HCT116 (cell line): Measurements from ENCODE around the gene ANKRD55. TPM values are rescaled to one million over a fixed set of nuclear protein-coding genes. Genes with fewer than 3 reads are reported as not detected.

ENCODE experiments used
- ATAC-seq: fragments of 200-7000 bp; cut with Tn5 transposase; 2 replicates; pipeline ENCODE4 v1.9.1; 2020; ENCODE audit warnings: mild to moderate bottlenecking, moderate library complexity
- BruUV-seq: library from RNA; stranded (reverse); fragments of 400-500 nt; replicated peaks from 2 replicates; lab custom pipeline; 2021; lab: Mats Ljungman, UMichigan
- CTCF ChIA-PET: fragments of 300-600 bp; sonication (Branson Sonifier 250); formaldehyde crosslinking; loops from one replicate; lab custom pipeline; 2021; ENCODE audit warnings: antibody characterized with exemption; lab: Charles Lee
- POLR2A ChIA-PET: fragments of 300-600, 350-600 bp; sonication (Branson Sonifier 250); formaldehyde crosslinking; loops from one replicate; lab custom pipeline; 2021; ENCODE audit warnings: antibody characterized with exemption; lab: Charles Lee
- RAD21 ChIA-PET, 2 experiments: fragments of 300-600 bp; sonication (Branson Sonifier 250); formaldehyde crosslinking; loops; one replicate each; lab custom pipeline; 2023; ENCODE audit warnings: low total read pairs in 2 of 2; ENCODE audit not compliant: uncharacterized antibody in 2 of 2, unreplicated experiment in 2 of 2, low non-redundant PET in 1 of 2; lab: Charles Lee
- DNase-seq: peaks from one replicate; pipeline ENCODE4 v3.0.0-alpha.2; 2010; ENCODE audit warnings: low read depth, low spot score
- H2AFZ ChIP-seq: fragments of 200-600 bp; shearing (Covaris generic), sonication (generic); 2 replicates; pipeline ENCODE4 v1.6.1; 2017; ENCODE audit warnings: low read depth, mixed run types, mixed read lengths, antibody characterized with exemption, low read length; ENCODE audit not compliant: poor library complexity, severe bottlenecking
- H3K27ac ChIP-seq: 2 replicates; pipeline ENCODE4 v1.5.1; 2012; ENCODE audit warnings: low read depth, low read length
- H3K27me3 ChIP-seq: fragments of 200-600 bp; sonication (generic); 2 replicates; pipeline ENCODE4 v1.6.1; 2016; ENCODE audit warnings: mixed run types, low read length, mixed read lengths; ENCODE audit not compliant: insufficient read depth
- H3K36me3 ChIP-seq, 2 experiments: fragments of 200-500 bp in 1 of 2; fragments of 200-600 bp in 1 of 2; sonication (Bioruptor generic) in 1 of 2; sonication (generic) in 1 of 2; 2 replicates each; pipeline versions ENCODE4 v1.5.1 to v1.6.1; 2014 to 2016; ENCODE audit warnings: low read length in 2 of 2, inconsistent platforms in 1 of 2, mixed read lengths in 1 of 2, mixed run types in 1 of 2; ENCODE audit not compliant: insufficient read depth in 2 of 2, control insufficient read depth in 1 of 2
- H3K4me1 ChIP-seq, 2 experiments: fragments of 200-600 bp in 1 of 2; sonication (generic) in 1 of 2; 2 replicates each; pipeline versions ENCODE4 v1.5.1 to v1.6.1; 2012 to 2017; ENCODE audit warnings: low read length in 2 of 2, inconsistent platforms in 1 of 2, mild to moderate bottlenecking in 1 of 2, mixed read lengths in 1 of 2, mixed run types in 1 of 2, moderate library complexity in 1 of 2; ENCODE audit not compliant: insufficient read depth in 2 of 2, control insufficient read depth in 1 of 2
- H3K4me2 ChIP-seq: fragments of 200-600 bp; sonication (generic); 2 replicates; pipeline ENCODE4 v1.6.1; 2017; ENCODE audit warnings: mixed run types, low read length, mixed read lengths
- H3K4me3 ChIP-seq, 2 experiments: fragments of 200-600 bp in 1 of 2; sonication (generic) in 1 of 2; replicated peaks in 1 of 2; 2 replicates each; pipeline ENCODE4 v1.5.1; 2011 to 2016; ENCODE audit warnings: low read length in 2 of 2, control low read depth in 1 of 2, low read depth in 1 of 2, mild to moderate bottlenecking in 1 of 2, mixed read lengths in 1 of 2, mixed run types in 1 of 2
- H3K79me2 ChIP-seq: fragments of 200-600 bp; sonication (generic); 2 replicates; pipeline ENCODE4 v1.6.1; 2017; ENCODE audit warnings: mild to moderate bottlenecking, mixed run types, low read length, moderate library complexity, mixed read lengths; ENCODE audit not compliant: insufficient read depth
- H3K9ac ChIP-seq: fragments of 200-600 bp; sonication (generic); 2 replicates; pipeline ENCODE4 v1.6.1; 2016; ENCODE audit warnings: low read length, mixed read lengths
- H3K9me2 ChIP-seq: fragments of 200-600 bp; sonication (generic), shearing (Covaris generic); 2 replicates; pipeline ENCODE4 v1.6.1; 2017; ENCODE audit warnings: mixed run types, mild to moderate bottlenecking, moderate library complexity; ENCODE audit not compliant: insufficient read depth
- H3K9me3 ChIP-seq, 2 experiments: fragments of 200-500 bp in 1 of 2; fragments of 200-600 bp in 1 of 2; sonication (Bioruptor generic) in 1 of 2; sonication (generic) in 1 of 2; 2 replicates each; pipeline ENCODE4 v1.6.1; 2014 to 2017; ENCODE audit warnings: low read length in 2 of 2, mixed read lengths in 2 of 2, inconsistent platforms in 1 of 2, low read depth in 1 of 2, mild to moderate bottlenecking in 1 of 2, mixed run types in 1 of 2, moderate library complexity in 1 of 2; ENCODE audit not compliant: control insufficient read depth in 1 of 2, insufficient read depth in 1 of 2
- H4K20me1 ChIP-seq: fragments of 200-600 bp; sonication (generic), shearing (Covaris generic); 2 replicates; pipeline ENCODE4 v1.6.1; 2017; ENCODE audit warnings: mixed run types, mild to moderate bottlenecking, moderate library complexity; ENCODE audit not compliant: insufficient read depth
- CTCF ChIP-seq, 3 experiments: fragments of 200-600 bp in 1 of 3; sonication (generic) in 1 of 3; IDR thresholded peaks in 2 of 3; conservative IDR thresholded peaks in 1 of 3; 2 replicates each; pipeline ENCODE4 v1.5.1; 2012 to 2017; ENCODE audit warnings: low read depth in 2 of 3, low read length in 2 of 3, antibody characterized with exemption in 1 of 3, borderline replicate concordance in 1 of 3, control low read depth in 1 of 3, mild to moderate bottlenecking in 1 of 3, mixed read lengths in 1 of 3, mixed run types in 1 of 3, moderate library complexity in 1 of 3; ENCODE audit not compliant: insufficient read depth in 1 of 3
- EGR1 ChIP-seq: IDR thresholded peaks from 2 replicates; pipeline ENCODE4 v1.6.1; 2012; ENCODE audit warnings: low read depth
- ELF1 ChIP-seq: IDR thresholded peaks from 2 replicates; pipeline ENCODE4 v1.6.1; 2012; ENCODE audit warnings: low read depth, borderline replicate concordance
- EZH2 ChIP-seq: fragments of 200-600 bp; sonication (generic); IDR thresholded peaks from 2 replicates; pipeline ENCODE4 v1.6.1; 2017; ENCODE audit warnings: antibody characterized with exemption, mixed run types
- EZH2phosphoT487 ChIP-seq: fragments of 200-600 bp; IDR thresholded peaks from 2 replicates; pipeline ENCODE4 v1.6.1; 2018; ENCODE audit warnings: antibody characterized with exemption, borderline replicate concordance
- POLR2AphosphoS5 ChIP-seq: IDR thresholded peaks from 2 replicates; pipeline ENCODE4 v1.6.1; 2011; ENCODE audit warnings: mild to moderate bottlenecking, low read depth, low read length, moderate library complexity
- SIN3A ChIP-seq: IDR thresholded peaks from 2 replicates; pipeline ENCODE4 v1.6.1; 2012; ENCODE audit warnings: low read depth
- ZFX ChIP-seq: fragments of 450-650 bp; IDR thresholded peaks from 2 replicates; pipeline ENCODE4 v1.6.1; 2017
- intact Hi-C: fragments of 100-400 bp; cut with micrococcal nuclease; formaldehyde crosslinking; loops from 2 replicates; pipeline ENCODE4 v1.10.0; 2022
- total RNA-seq: library from RNA; stranded (reverse); gene quantifications from one replicate; pipeline ENCODE4 v1.2.1, GENCODE V29; 2021; ENCODE audit not compliant: unreplicated experiment

Gene ANKRD55
- total RNA-seq, 1 experiment from 2014 or later, result not detected

GRCh38 chr5:56282216-56282615, 49.1 kb upstream of the ANKRD55 start:
- no peaks in the 10 kb centered on the region for H3K79me2 ChIP-seq
- no peaks in the 10 kb centered on the region for H3K36me3 ChIP-seq
- no peaks in the 10 kb centered on the region for H3K9me3 ChIP-seq
- no TSS peak for BruUV-seq
- H3K27me3 ChIP-seq, result no peaks in the 10 kb centered on the region
- ATAC-seq (no peak), DNase-seq (no peak)
- H3K9ac ChIP-seq, result no peak overlapping the region
- H2AFZ ChIP-seq, result no peak overlapping the region
- H3K4me3 ChIP-seq, result no peak overlapping the region
- TF ChIP-seq EZH2 (no peak), EGR1 (no peak), ELF1 (no peak), ZFX (no peak), SIN3A (no peak)
- no peak overlapping the region for H3K27ac ChIP-seq
- H3K9me2 ChIP-seq, result no peaks in the 10 kb centered on the region
- no peaks in the 10 kb centered on the region for H4K20me1 ChIP-seq
- intact Hi-C loops, result no loop called here
- ChIA-PET POLR2A (no interaction called here), CTCF (no interaction called here), RAD21 (no interaction called here)
- no peak overlapping the region for H3K4me2 ChIP-seq
- peaks cover 14 to 21% of the 10 kb centered on the region in 2 experiments for H3K4me1 ChIP-seq

GRCh38 chr5:56281489-56282165, 48.5 kb upstream of the ANKRD55 start:
- CTCF ChIA-PET, result no interaction called here
- Histone ChIP-seq H3K9me3 (no peaks in the 10 kb centered on the region), H4K20me1 (no peaks in the 10 kb centered on the region), H3K4me1 (peaks cover 14 to 21% of the 10 kb centered on the region in 2 experiments), H3K27ac (no peak overlapping the region), H2AFZ (no peak overlapping the region), H3K4me3 (no peak overlapping the region), H3K27me3 (no peaks in the 10 kb centered on the region), H3K79me2 (no peaks in the 10 kb centered on the region), H3K4me2 (no peak overlapping the region), H3K9me2 (no peaks in the 10 kb centered on the region), H3K36me3 (no peaks in the 10 kb centered on the region), H3K9ac (no peak overlapping the region)
- DNase-seq (no peak), ATAC-seq (no peak)
- no TSS peak for BruUV-seq
- RAD21 ChIA-PET, result no interaction called here
- TF ChIP-seq EZH2phosphoT487 (no peak), EGR1 (no peak), POLR2AphosphoS5 (no peak), CTCF (IDR thresholded peaks at IDR 0.05 in 2 of 3, conservative IDR thresholded peaks at IDR 0.05 in 1 of 3; ENCODE audit: borderline replicate concordance in 1 of 3, insufficient read depth in 1 of 3, low read depth in 2 of 3, low read length in 2 of 3) (no peak), SIN3A (no peak)
- POLR2A ChIA-PET, result no interaction called here
- intact Hi-C loops, result no loop called here
